NT2/D1 (cell line): ENCODE measurements around the gene YWHAE.
"Not testable (repeated sequence)": the region's sequence is repeated elsewhere in the genome, so short reads cannot be mapped to it uniquely, and the experiment has no call there.

Experiments used
- DNase-seq: peaks from one replicate; pipeline ENCODE4 v3.0.0-alpha.2; 2011; ENCODE audit warnings: low read depth, low spot score
- H3K27me3 ChIP-seq: 2 replicates; pipeline ENCODE4 v1.6.0; 2011; ENCODE audit warnings: mild to moderate bottlenecking; ENCODE audit not compliant: insufficient read length, insufficient read depth
- H3K36me3 ChIP-seq: 2 replicates; pipeline ENCODE4 v1.6.1; 2011; ENCODE audit warnings: mild to moderate bottlenecking, low read length, mixed read lengths; ENCODE audit not compliant: insufficient read depth, insufficient read length
- H3K4me1 ChIP-seq: 2 replicates; pipeline ENCODE4 v1.5.1; 2011; ENCODE audit not compliant: insufficient read depth, insufficient read length
- H3K4me3 ChIP-seq: 2 replicates; pipeline ENCODE4 v1.5.1; 2011; ENCODE audit warnings: low read depth; ENCODE audit not compliant: insufficient read length
- H3K9ac ChIP-seq: 2 replicates; pipeline ENCODE4 v1.6.0; 2011; ENCODE audit warnings: low read depth; ENCODE audit not compliant: insufficient read length
- H3K9me3 ChIP-seq: 2 replicates; pipeline ENCODE4 v1.5.1; 2011; ENCODE audit warnings: mild to moderate bottlenecking, low read length; ENCODE audit not compliant: insufficient read depth
- SUZ12 ChIP-seq: IDR thresholded peaks from 2 replicates; pipeline ENCODE4 v1.6.1; 2011; ENCODE audit not compliant: insufficient read length, insufficient read depth; ENCODE audit errors: extremely low read depth
- YY1 ChIP-seq: IDR thresholded peaks from 2 replicates; pipeline ENCODE4 v1.6.1; 2011; ENCODE audit not compliant: insufficient read length, insufficient read depth
- ZNF274 ChIP-seq: IDR thresholded peaks from 2 replicates; pipeline ENCODE4 v1.6.1; 2011; ENCODE audit warnings: mild to moderate bottlenecking, low read depth, low read length

The YWHAE gene

GRCh38 chr17:1390432-1391367 is 9.3 kb downstream of the YWHAE start:
- no peak overlapping the region for H3K9ac ChIP-seq
- H3K9me3 ChIP-seq = no peaks in the 10 kb centered on the region
- H3K27me3 ChIP-seq = no peaks in the 10 kb centered on the region
- H3K4me1 ChIP-seq = peaks cover 2% of the 10 kb centered on the region
- peaks cover 23% of the 10 kb centered on the region for H3K36me3 ChIP-seq
- no peak for DNase-seq
- TF ChIP-seq YY1 = no peak
- TF ChIP-seq SUZ12 = no peak
- TF ChIP-seq ZNF274 = no peak
- H3K4me3 ChIP-seq = no peak overlapping the region

- H3K27me3 ChIP-seq, H3K4me3 ChIP-seq, H3K9ac ChIP-seq, H3K4me1 ChIP-seq, H3K9me3 ChIP-seq, DNase-seq: not testable (repeated sequence)
- peaks cover 30% of the 10 kb centered on the region for H3K36me3 ChIP-seq
These were observed 12.4 kb downstream of the YWHAE start for GRCh38 chr17:1387490-1388227.

GRCh38 chr17:1386675-1387190 is 13.3 kb downstream of the YWHAE start:
- H3K4me1 ChIP-seq, H3K9me3 ChIP-seq, H3K4me3 ChIP-seq, H3K27me3 ChIP-seq, DNase-seq, H3K9ac ChIP-seq: not testable (repeated sequence)
- peaks cover 26% of the 10 kb centered on the region for H3K36me3 ChIP-seq

GRCh38 chr17:1386265-1386664 is 13.8 kb downstream of the YWHAE start:
- DNase-seq = no peak
- peaks cover 24% of the 10 kb centered on the region for H3K36me3 ChIP-seq
- H3K9me3 ChIP-seq = no peaks in the 10 kb centered on the region
- no peaks in the 10 kb centered on the region for H3K4me1 ChIP-seq
- H3K4me3 ChIP-seq = no peak overlapping the region
- no peaks in the 10 kb centered on the region for H3K27me3 ChIP-seq
- H3K9ac ChIP-seq = no peak overlapping the region
- no peak for TF ChIP-seq YY1
- no peak for TF ChIP-seq SUZ12
- TF ChIP-seq ZNF274 = no peak

- H3K27me3 ChIP-seq = no peaks in the 10 kb centered on the region
- H3K4me1 ChIP-seq = no peaks in the 10 kb centered on the region
- H3K36me3 ChIP-seq = peaks cover 26% of the 10 kb centered on the region
- TF ChIP-seq ZNF274 = no peak
- TF ChIP-seq SUZ12 = no peak
- no peak overlapping the region for H3K9ac ChIP-seq
- no peak for DNase-seq
- no peaks in the 10 kb centered on the region for H3K9me3 ChIP-seq
- no peak overlapping the region for H3K4me3 ChIP-seq
These were observed 14.2 kb downstream of the YWHAE start for GRCh38 chr17:1385861-1386260.

- no peak overlapping the region for H3K4me3 ChIP-seq
- H3K9ac ChIP-seq = no peak overlapping the region
- H3K9me3 ChIP-seq = no peaks in the 10 kb centered on the region
- no peak for TF ChIP-seq ZNF274
- TF ChIP-seq SUZ12 = no peak
- TF ChIP-seq YY1 = no peak
- no peaks in the 10 kb centered on the region for H3K27me3 ChIP-seq
- no peak for DNase-seq
- peaks cover 26% of the 10 kb centered on the region for H3K36me3 ChIP-seq
- no peaks in the 10 kb centered on the region for H3K4me1 ChIP-seq
These were observed 15.1 kb downstream of the YWHAE start for GRCh38 chr17:1384905-1385435.

- Histone ChIP-seq H3K27me3 (no peaks in the 10 kb centered on the region), H3K9ac (no peak overlapping the region), H3K4me1 (no peaks in the 10 kb centered on the region), H3K4me3 (no peak overlapping the region), H3K36me3 (peaks cover 28% of the 10 kb centered on the region), H3K9me3 (no peaks in the 10 kb centered on the region)
- TF ChIP-seq SUZ12 = no peak
- TF ChIP-seq YY1 = no peak
- no peak for TF ChIP-seq ZNF274
- DNase-seq = no peak
These were observed 20.1 kb downstream of the YWHAE start for GRCh38 chr17:1379930-1380313.
